ENCODE measurements around the gene DPF3.

The DPF3 gene

GRCh38 chr14:72614891-72615415 is 278.9 kb downstream of the DPF3 start:
- DNase-seq (ENCODE audit: low read depth): no peak

- no peak for DNase-seq (ENCODE audit: low read depth)
Observed at GRCh38 chr14:72614365-72614764, 279.5 kb downstream of the DPF3 start.

- DNase-seq (ENCODE audit: low read depth): no peak
Observed at GRCh38 chr14:72613975-72614319, 280.0 kb downstream of the DPF3 start.

GRCh38 chr14:72613231-72613974 is 280.5 kb downstream of the DPF3 start:
- no peak for DNase-seq (ENCODE audit: low read depth)

- no peak for DNase-seq (ENCODE audit: low read depth)
Observed at GRCh38 chr14:72612041-72612440, 281.9 kb downstream of the DPF3 start.

GRCh38 chr14:72611506-72611905 is 282.4 kb downstream of the DPF3 start:
- DNase-seq (ENCODE audit: low read depth): no peak

- no peak for DNase-seq (ENCODE audit: low read depth)
Observed at GRCh38 chr14:72610831-72611200, 283.1 kb downstream of the DPF3 start.

- no peak for DNase-seq (ENCODE audit: low read depth)
Observed at GRCh38 chr14:72610096-72610830, 283.6 kb downstream of the DPF3 start.

GRCh38 chr14:72609205-72609916 is 284.5 kb downstream of the DPF3 start:
- no peak for DNase-seq (ENCODE audit: low read depth)

GRCh38 chr14:72608391-72609204 is 285.3 kb downstream of the DPF3 start:
- no peak for DNase-seq (ENCODE audit: low read depth)

- no peak for DNase-seq (ENCODE audit: low read depth)
Observed at GRCh38 chr14:72607386-72608130, 286.3 kb downstream of the DPF3 start.

- no peak for DNase-seq (ENCODE audit: low read depth)
Observed at GRCh38 chr14:72606879-72607278, 287.0 kb downstream of the DPF3 start.

- no peak for DNase-seq (ENCODE audit: low read depth)
Observed at GRCh38 chr14:72605921-72606220, 288.0 kb downstream of the DPF3 start.

GRCh38 chr14:72605096-72605920 is 288.6 kb downstream of the DPF3 start:
- no peak for DNase-seq (ENCODE audit: low read depth)

- DNase-seq (ENCODE audit: low read depth): no peak
Observed at GRCh38 chr14:72604133-72604532, 289.8 kb downstream of the DPF3 start.

- no peak for DNase-seq (ENCODE audit: low read depth)
Observed at GRCh38 chr14:72603639-72604038, 290.3 kb downstream of the DPF3 start.

GRCh38 chr14:72600551-72601330 is 293.2 kb downstream of the DPF3 start:
- no peak for DNase-seq (ENCODE audit: low read depth)

- no peak for DNase-seq (ENCODE audit: low read depth)
Observed at GRCh38 chr14:72599579-72600470, 294.1 kb downstream of the DPF3 start.

GRCh38 chr14:72598306-72598705 is 295.6 kb downstream of the DPF3 start:
- DNase-seq (ENCODE audit: low read depth): no peak
